ENCODE data around the gene NME1.
"Not testable (repeated sequence)": the region's sequence is repeated elsewhere in the genome, so short reads cannot be mapped to it uniquely, and the experiment has no call there.

NME1 gene

GRCh38 chr17:51119415-51120356, 33.7 kb upstream of the NME1 start:
- peak; percentile 55 for DNase-seq (ENCODE audit: extremely low read depth, insufficient read length)
- no peak for TF ChIP-seq CTCF (IDR thresholded peaks at IDR 0.05; ENCODE audit: insufficient read depth, low read length, poor library complexity, severe bottlenecking)
- no peaks in the 10 kb centered on the region for H3K27me3 ChIP-seq (replicated peaks; ENCODE audit: control insufficient read depth, insufficient read depth, low read length)
- H3K4me3 ChIP-seq (replicated peaks; ENCODE audit: low read depth, low read length), result peak overlapping the region; percentile 94
- no peaks in the 10 kb centered on the region for H3K36me3 ChIP-seq (ENCODE audit: control insufficient read depth, insufficient read depth, low read length)

GRCh38 chr17:51120357-51120738, 33.0 kb upstream of the NME1 start:
- Histone ChIP-seq H3K27me3 (replicated peaks; ENCODE audit: control insufficient read depth, insufficient read depth, low read length) (no peaks in the 10 kb centered on the region), H3K4me3 (replicated peaks; ENCODE audit: low read depth, low read length) (peak overlapping the region; percentile 94), H3K36me3 (ENCODE audit: control insufficient read depth, insufficient read depth, low read length) (no peaks in the 10 kb centered on the region)
- TF ChIP-seq CTCF (IDR thresholded peaks at IDR 0.05; ENCODE audit: insufficient read depth, low read length, poor library complexity, severe bottlenecking), result peak; percentile 4
- DNase-seq (ENCODE audit: extremely low read depth, insufficient read length), result peak; percentile 80

- Histone ChIP-seq H3K36me3 (ENCODE audit: control insufficient read depth, insufficient read depth, low read length) (no peaks in the 10 kb centered on the region), H3K4me3 (replicated peaks; ENCODE audit: low read depth, low read length) (peak within 1 kb of the TSS; percentile 94), H3K27me3 (replicated peaks; ENCODE audit: control insufficient read depth, insufficient read depth, low read length) (no peaks in the 10 kb centered on the region)
- TF ChIP-seq CTCF (IDR thresholded peaks at IDR 0.05; ENCODE audit: insufficient read depth, low read length, poor library complexity, severe bottlenecking), result no peak
- DNase-seq (ENCODE audit: extremely low read depth, insufficient read length), result peak; percentile 92
These were observed 32.4 kb upstream of the NME1 start, which contains the start of gene SPAG9 for GRCh38 chr17:51120739-51121619. Gene SPAG9, minus strand, starts transcription at chr17:51120868. Its CDS starts 212 bp downstream, at chr17:51120656.

GRCh38 chr17:51121620-51122472, 31.5 kb upstream of the NME1 start:
- H3K36me3 ChIP-seq (ENCODE audit: control insufficient read depth, insufficient read depth, low read length), result no peaks in the 10 kb centered on the region
- TF ChIP-seq CTCF (IDR thresholded peaks at IDR 0.05; ENCODE audit: insufficient read depth, low read length, poor library complexity, severe bottlenecking), result no peak
- peak overlapping the region; percentile 79 for H3K4me3 ChIP-seq (replicated peaks; ENCODE audit: low read depth, low read length)
- DNase-seq (ENCODE audit: extremely low read depth, insufficient read length), result peak; percentile 73
- no peaks in the 10 kb centered on the region for H3K27me3 ChIP-seq (replicated peaks; ENCODE audit: control insufficient read depth, insufficient read depth, low read length)

- not testable (repeated sequence) for H3K27me3 ChIP-seq (replicated peaks; ENCODE audit: control insufficient read depth, insufficient read depth, low read length); H3K4me3 ChIP-seq (replicated peaks; ENCODE audit: low read depth, low read length); DNase-seq (ENCODE audit: extremely low read depth, insufficient read length); H3K36me3 ChIP-seq (ENCODE audit: control insufficient read depth, insufficient read depth, low read length)
These were observed 30.8 kb upstream of the NME1 start for GRCh38 chr17:51122473-51123115.
